GM18517 (cell line): ENCODE data around the gene CCDC185.

Experiments used
- ATAC-seq: cut with Tn5 transposase; IDR thresholded peaks from one replicate; pipeline ENCODE4 v1.9.1; 2021; ENCODE audit warnings: mild to moderate bottlenecking, moderate library complexity; ENCODE audit not compliant: unreplicated experiment

CCDC185 gene

DNA sequence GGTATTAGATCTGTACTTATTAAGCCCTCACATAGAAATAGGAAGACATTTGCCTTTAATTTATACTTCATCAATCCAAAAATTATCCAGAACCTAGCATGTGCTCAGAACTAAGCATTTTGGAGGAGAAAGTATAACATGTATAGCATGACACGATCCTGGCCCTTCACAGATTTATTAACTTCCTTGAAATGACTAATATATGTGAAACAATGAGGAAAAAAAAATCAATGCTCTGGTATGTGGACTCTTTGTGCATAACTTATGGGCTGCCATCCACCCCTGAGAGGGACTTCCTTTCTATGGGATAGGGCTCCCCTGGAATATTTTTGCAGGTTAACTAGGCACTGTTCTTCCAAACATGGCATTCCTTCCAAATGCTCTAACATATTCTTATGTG lies 36.6 kb downstream of the CCDC185 start:
- no peak for ATAC-seq

GRCh38 chr1:223430236-223430635 lies 37.0 kb downstream of the CCDC185 start:
- no peak for ATAC-seq

DNA sequence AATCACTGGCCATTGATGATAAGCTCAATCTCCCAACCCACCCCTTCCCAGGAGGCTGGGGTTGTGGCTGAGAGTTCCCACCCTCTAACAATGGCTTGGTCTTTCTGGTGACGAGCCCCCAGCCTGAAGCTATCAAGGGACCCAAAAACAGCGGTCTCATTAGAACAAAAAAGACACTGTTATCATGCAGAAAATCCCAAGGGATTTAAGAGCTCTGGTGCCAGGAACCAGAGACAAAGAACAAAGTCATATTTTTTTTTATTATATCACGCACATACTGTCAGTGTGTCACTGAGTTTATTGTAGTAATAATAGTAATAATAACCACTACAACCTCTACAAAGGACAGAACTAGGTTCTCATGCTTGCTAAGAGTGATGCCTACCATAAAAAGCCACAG lies 43.9 kb downstream of the CCDC185 start:
- no peak for ATAC-seq

DNA sequence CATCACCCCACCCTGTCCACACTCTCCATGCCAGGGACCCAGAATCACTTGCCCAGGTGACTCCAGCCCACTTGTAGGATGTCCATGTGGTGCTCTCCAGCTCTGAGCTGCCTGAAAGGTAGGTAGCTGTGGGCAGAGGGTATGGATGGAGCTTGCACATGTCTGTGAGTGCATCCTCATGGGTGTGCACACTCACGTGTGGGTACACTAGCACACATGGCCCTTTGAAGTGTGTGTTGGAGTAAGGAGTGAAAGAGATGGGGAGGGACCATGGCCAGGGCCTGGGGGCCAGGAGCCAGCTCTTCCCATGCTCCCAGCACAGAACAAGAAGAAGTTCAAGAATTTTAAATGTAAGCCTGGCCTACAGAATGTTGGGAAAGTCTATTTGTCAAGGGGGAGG lies 50.2 kb downstream of the CCDC185 start:
- no peak for ATAC-seq

DNA sequence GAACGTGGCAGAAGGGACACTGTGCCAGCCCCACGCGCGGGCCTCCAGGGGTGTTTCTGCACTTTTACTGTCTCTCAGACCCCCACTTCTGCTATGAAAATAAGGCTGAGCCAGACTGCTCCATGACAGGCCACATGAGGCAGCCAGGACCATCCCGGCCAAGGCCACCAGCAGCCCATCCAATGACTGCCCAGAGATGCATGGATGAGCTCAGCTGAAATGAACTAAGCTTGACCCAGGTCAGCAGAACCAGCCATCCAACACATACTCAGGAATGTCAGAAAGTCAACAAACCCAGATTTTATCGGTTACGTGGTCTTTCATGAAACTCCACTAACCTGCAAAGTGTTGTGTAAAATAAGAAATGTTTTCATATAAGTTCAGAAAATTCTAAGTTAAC lies 51.2 kb downstream of the CCDC185 start:
- ATAC-seq = no peak
